ENCODE data around the gene CADM2.
"Not testable (repeated sequence)": the region's sequence is repeated elsewhere in the genome, so short reads cannot be mapped to it uniquely, and the experiment has no call there.

CADM2 gene

GRCh38 chr3:85706130-85706529 lies 747.3 kb downstream of the CADM2 start:
- H3K14ac ChIP-seq (ENCODE audit: low read length in 2 of 2) = no peak overlapping the region
- H3K27ac ChIP-seq (ENCODE audit: low read length, poor library complexity, severe bottlenecking) = no peak overlapping the region
- no peak overlapping the region for H2AK5ac ChIP-seq (ENCODE audit: low read length, severe bottlenecking)
- no peak for DNase-seq
- H3K9ac ChIP-seq (ENCODE audit: low read length) = no peak overlapping the region
- no peak overlapping the region for H2AFZ ChIP-seq (ENCODE audit: low read depth, low read length)
- 67% methylated on average over 1 of the region's 2 CpGs for WGBS
- H2BK5ac ChIP-seq (ENCODE audit: low read depth, low read length, poor library complexity, severe bottlenecking) = no peak overlapping the region
- no peak overlapping the region for H2BK15ac ChIP-seq (ENCODE audit: low read depth, poor library complexity, severe bottlenecking)
- no peak overlapping the region for H3K23ac ChIP-seq (ENCODE audit: low read length in 2 of 2)
- no peak overlapping the region for H2BK12ac ChIP-seq (ENCODE audit: low read length in 2 of 2)
- no peak overlapping the region for H3K4me3 ChIP-seq (ENCODE audit: insufficient read depth in 1 of 2, low read depth in 1 of 2, low read length in 2 of 2)
- H4K8ac ChIP-seq (ENCODE audit: low read length) = no peak overlapping the region
- no peaks in the 10 kb centered on the region for H3K36me3 ChIP-seq (ENCODE audit: control insufficient read depth in 1 of 2, insufficient read depth in 2 of 2, low read depth in 1 of 2, low read length in 2 of 2)
- H3K4ac ChIP-seq (ENCODE audit: low read depth in 1 of 2, low read length in 2 of 2) = no peak overlapping the region
- H3K79me1 ChIP-seq (replicated peaks; ENCODE audit: low read length, poor library complexity, severe bottlenecking) = no peaks in the 10 kb centered on the region
- no peak overlapping the region for H2BK120ac ChIP-seq (ENCODE audit: low read depth, low read length)
- no peaks in the 10 kb centered on the region for H3K27me3 ChIP-seq (ENCODE audit: control insufficient read depth in 1 of 2, insufficient read depth in 1 of 2, low read length in 2 of 2)
- no peak overlapping the region for H4K91ac ChIP-seq (ENCODE audit: low read length)
- H3K9me3 ChIP-seq (ENCODE audit: control insufficient read depth, low read length) = no peaks in the 10 kb centered on the region
- no peaks in the 10 kb centered on the region for H3K4me1 ChIP-seq (ENCODE audit: control insufficient read depth, insufficient read depth, low read depth, low read length)
- H3K4me2 ChIP-seq (ENCODE audit: low read length, poor library complexity, severe bottlenecking) = no peak overlapping the region
- no peak overlapping the region for H3K18ac ChIP-seq (ENCODE audit: low read depth in 1 of 2, low read length in 2 of 2)

- H2AFZ ChIP-seq (ENCODE audit: low read depth, low read length); H3K14ac ChIP-seq (ENCODE audit: low read length in 2 of 2); H2BK5ac ChIP-seq (ENCODE audit: low read depth, low read length, poor library complexity, severe bottlenecking); H2AK5ac ChIP-seq (ENCODE audit: low read length, severe bottlenecking); H3K9ac ChIP-seq (ENCODE audit: low read length); H3K4ac ChIP-seq (ENCODE audit: low read depth in 1 of 2, low read length in 2 of 2); H3K27ac ChIP-seq (ENCODE audit: low read length, poor library complexity, severe bottlenecking); H3K79me1 ChIP-seq (replicated peaks; ENCODE audit: low read length, poor library complexity, severe bottlenecking); DNase-seq; H3K27me3 ChIP-seq (ENCODE audit: control insufficient read depth in 1 of 2, insufficient read depth in 1 of 2, low read length in 2 of 2); H3K4me1 ChIP-seq (ENCODE audit: control insufficient read depth, insufficient read depth, low read depth, low read length); H3K4me3 ChIP-seq (ENCODE audit: insufficient read depth in 1 of 2, low read depth in 1 of 2, low read length in 2 of 2); H3K4me2 ChIP-seq (ENCODE audit: low read length, poor library complexity, severe bottlenecking); H2BK120ac ChIP-seq (ENCODE audit: low read depth, low read length); H3K23ac ChIP-seq (ENCODE audit: low read length in 2 of 2); H4K91ac ChIP-seq (ENCODE audit: low read length); H3K18ac ChIP-seq (ENCODE audit: low read depth in 1 of 2, low read length in 2 of 2); H3K9me3 ChIP-seq (ENCODE audit: control insufficient read depth, low read length); H3K36me3 ChIP-seq (ENCODE audit: control insufficient read depth in 1 of 2, insufficient read depth in 2 of 2, low read depth in 1 of 2, low read length in 2 of 2); H2BK15ac ChIP-seq (ENCODE audit: low read depth, poor library complexity, severe bottlenecking); H4K8ac ChIP-seq (ENCODE audit: low read length); H2BK12ac ChIP-seq (ENCODE audit: low read length in 2 of 2): not testable (repeated sequence)
- WGBS = no CpG with 5 or more reads among the region's 1 CpG
These were observed 749.5 kb downstream of the CADM2 start for GRCh38 chr3:85708325-85708724.

DNA sequence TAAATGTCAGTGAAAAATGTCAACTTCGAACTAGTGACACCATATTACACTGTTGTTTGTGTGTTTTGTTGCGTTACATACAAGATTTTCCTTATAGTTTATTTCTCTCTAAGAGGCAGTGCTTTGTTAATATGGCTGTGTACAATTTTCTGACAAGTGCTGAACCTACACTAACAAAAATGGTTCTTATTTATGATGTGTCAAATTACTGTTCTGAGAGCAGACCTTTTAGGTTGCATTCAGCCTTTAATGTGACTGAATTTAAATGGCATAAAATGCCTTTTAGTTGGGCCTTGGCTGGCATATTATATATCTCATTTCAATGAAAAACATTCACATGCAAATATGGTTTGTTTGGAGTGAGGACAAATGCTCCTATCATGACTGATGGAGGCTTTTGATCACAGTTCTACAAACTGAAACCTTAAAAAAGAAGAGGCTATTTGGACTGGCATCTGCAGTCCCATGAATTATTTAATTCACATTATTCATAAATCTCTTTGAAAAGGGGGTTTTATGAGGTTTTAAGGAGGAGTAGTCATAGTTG lies 750.6 kb downstream of the CADM2 start:
- DNase-seq = no peak
- H3K14ac ChIP-seq (ENCODE audit: low read length in 2 of 2) = no peak overlapping the region

DNA sequence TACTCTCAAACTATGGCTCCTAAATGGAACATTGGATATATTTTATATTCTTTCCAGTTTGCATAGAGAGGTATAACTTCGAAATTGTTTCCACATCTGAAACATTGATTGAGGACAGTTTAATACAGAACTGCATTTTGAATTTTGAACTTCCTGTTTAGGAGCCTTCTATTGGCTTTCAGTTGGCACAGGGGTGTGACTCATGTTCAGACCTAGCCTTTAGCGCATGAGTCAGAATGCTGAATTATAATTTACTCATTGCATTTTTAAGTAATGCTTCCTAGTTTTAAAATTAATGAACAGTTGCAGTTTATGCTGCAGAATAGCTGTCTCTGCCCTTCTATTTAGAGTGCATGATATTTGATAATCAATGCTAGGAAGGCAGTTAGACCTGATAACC lies 751.7 kb downstream of the CADM2 start:
- Histone ChIP-seq H3K4me3 (ENCODE audit: insufficient read depth in 1 of 2, low read depth in 1 of 2, low read length in 2 of 2) (no peak overlapping the region), H3K79me1 (replicated peaks; ENCODE audit: low read length, poor library complexity, severe bottlenecking) (no peaks in the 10 kb centered on the region), H2BK15ac (ENCODE audit: low read depth, poor library complexity, severe bottlenecking) (no peak overlapping the region), H3K9ac (ENCODE audit: low read length) (no peak overlapping the region), H3K14ac (ENCODE audit: low read length in 2 of 2) (no peak overlapping the region), H4K91ac (ENCODE audit: low read length) (no peak overlapping the region), H2BK5ac (ENCODE audit: low read depth, low read length, poor library complexity, severe bottlenecking) (no peak overlapping the region), H2BK12ac (ENCODE audit: low read length in 2 of 2) (no peak overlapping the region), H3K18ac (ENCODE audit: low read depth in 1 of 2, low read length in 2 of 2) (no peak overlapping the region), H3K23ac (ENCODE audit: low read length in 2 of 2) (no peak overlapping the region), H2BK120ac (ENCODE audit: low read depth, low read length) (no peak overlapping the region), H3K9me3 (ENCODE audit: control insufficient read depth, low read length) (no peaks in the 10 kb centered on the region), H3K4me1 (ENCODE audit: control insufficient read depth, insufficient read depth, low read depth, low read length) (no peaks in the 10 kb centered on the region), H4K8ac (ENCODE audit: low read length) (no peak overlapping the region), H3K36me3 (ENCODE audit: control insufficient read depth in 1 of 2, insufficient read depth in 2 of 2, low read depth in 1 of 2, low read length in 2 of 2) (no peaks in the 10 kb centered on the region), H3K27ac (ENCODE audit: low read length, poor library complexity, severe bottlenecking) (no peak overlapping the region), H3K27me3 (ENCODE audit: control insufficient read depth in 1 of 2, insufficient read depth in 1 of 2, low read length in 2 of 2) (no peaks in the 10 kb centered on the region), H2AFZ (ENCODE audit: low read depth, low read length) (no peak overlapping the region), H2AK5ac (ENCODE audit: low read length, severe bottlenecking) (no peak overlapping the region), H3K4me2 (ENCODE audit: low read length, poor library complexity, severe bottlenecking) (no peak overlapping the region), H3K4ac (ENCODE audit: low read depth in 1 of 2, low read length in 2 of 2) (no peak overlapping the region)
- WGBS = 75% methylated on average over 1 of the region's 2 CpGs
- no peak for DNase-seq

More for the DNA sequence above, 750.6 kb downstream of the CADM2 start:
- no peak overlapping the region for H2BK5ac ChIP-seq (ENCODE audit: low read depth, low read length, poor library complexity, severe bottlenecking)
- no peak overlapping the region for H3K4ac ChIP-seq (ENCODE audit: low read depth in 1 of 2, low read length in 2 of 2)
- H3K18ac ChIP-seq (ENCODE audit: low read depth in 1 of 2, low read length in 2 of 2) = no peak overlapping the region
- H3K9me3 ChIP-seq (ENCODE audit: control insufficient read depth, low read length) = no peaks in the 10 kb centered on the region
- H3K79me1 ChIP-seq (replicated peaks; ENCODE audit: low read length, poor library complexity, severe bottlenecking) = no peaks in the 10 kb centered on the region
- H2BK15ac ChIP-seq (ENCODE audit: low read depth, poor library complexity, severe bottlenecking) = no peak overlapping the region
- no peak overlapping the region for H3K9ac ChIP-seq (ENCODE audit: low read length)
- H3K36me3 ChIP-seq (ENCODE audit: control insufficient read depth in 1 of 2, insufficient read depth in 2 of 2, low read depth in 1 of 2, low read length in 2 of 2) = no peaks in the 10 kb centered on the region
- no peak overlapping the region for H2BK120ac ChIP-seq (ENCODE audit: low read depth, low read length)
- H3K27me3 ChIP-seq (ENCODE audit: control insufficient read depth in 1 of 2, insufficient read depth in 1 of 2, low read length in 2 of 2) = no peaks in the 10 kb centered on the region
- WGBS = no CpG with 5 or more reads among the region's 2 CpGs
- no peak overlapping the region for H3K23ac ChIP-seq (ENCODE audit: low read length in 2 of 2)
- no peaks in the 10 kb centered on the region for H3K4me1 ChIP-seq (ENCODE audit: control insufficient read depth, insufficient read depth, low read depth, low read length)
- H4K91ac ChIP-seq (ENCODE audit: low read length) = no peak overlapping the region
- no peak overlapping the region for H3K27ac ChIP-seq (ENCODE audit: low read length, poor library complexity, severe bottlenecking)
- no peak overlapping the region for H2AK5ac ChIP-seq (ENCODE audit: low read length, severe bottlenecking)
- H3K4me2 ChIP-seq (ENCODE audit: low read length, poor library complexity, severe bottlenecking) = no peak overlapping the region
- no peak overlapping the region for H3K4me3 ChIP-seq (ENCODE audit: insufficient read depth in 1 of 2, low read depth in 1 of 2, low read length in 2 of 2)
- no peak overlapping the region for H4K8ac ChIP-seq (ENCODE audit: low read length)
- H2AFZ ChIP-seq (ENCODE audit: low read depth, low read length) = no peak overlapping the region
- no peak overlapping the region for H2BK12ac ChIP-seq (ENCODE audit: low read length in 2 of 2)

Measured in mesenchymal stem cell (in vitro differentiated cells and primary cell).